OCI-LY7 (cell line): ENCODE results near the gene STXBP6.

Experiments used
- EZH2phosphoT487 ChIP-seq: fragments of 200-600 bp; sonication (generic); IDR thresholded peaks from 2 replicates; pipeline ENCODE4 v1.6.1; 2018; ENCODE audit warnings: low read depth, borderline replicate concordance, mild to moderate bottlenecking, mixed run types, antibody characterized with exemption, low read length, moderate library complexity, mixed read lengths
- TF ChIP-seq, protein P1 (sequence below): fragments of 200-600 bp; sonication (generic); conservative IDR thresholded peaks from 2 replicates; pipeline ENCODE4 v1.5.1; 2014; ENCODE audit warnings: mild to moderate bottlenecking, antibody characterized with exemption, low read length, moderate library complexity, mixed read lengths

DNA sequence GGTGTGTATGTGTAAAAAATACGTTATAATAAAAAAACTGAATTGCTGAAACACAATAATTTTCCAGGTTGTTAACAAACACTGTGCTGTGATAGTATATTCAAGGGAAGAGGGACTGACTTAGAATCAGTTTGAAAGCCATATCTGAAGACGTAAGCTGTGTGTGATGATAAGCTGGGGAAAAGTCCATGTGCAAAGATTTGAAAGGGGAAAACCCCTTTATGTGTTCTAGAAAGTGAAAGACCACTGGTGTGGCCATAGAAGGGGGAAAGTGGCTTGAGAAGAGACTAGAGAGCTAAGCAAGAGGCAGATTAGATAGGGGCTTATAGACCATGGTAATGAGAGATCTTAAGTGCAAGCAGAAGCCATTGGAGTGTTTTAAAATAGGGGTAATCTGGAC lies 220.1 kb downstream of the STXBP6 start:
- TF ChIP-seq, protein P1, sequence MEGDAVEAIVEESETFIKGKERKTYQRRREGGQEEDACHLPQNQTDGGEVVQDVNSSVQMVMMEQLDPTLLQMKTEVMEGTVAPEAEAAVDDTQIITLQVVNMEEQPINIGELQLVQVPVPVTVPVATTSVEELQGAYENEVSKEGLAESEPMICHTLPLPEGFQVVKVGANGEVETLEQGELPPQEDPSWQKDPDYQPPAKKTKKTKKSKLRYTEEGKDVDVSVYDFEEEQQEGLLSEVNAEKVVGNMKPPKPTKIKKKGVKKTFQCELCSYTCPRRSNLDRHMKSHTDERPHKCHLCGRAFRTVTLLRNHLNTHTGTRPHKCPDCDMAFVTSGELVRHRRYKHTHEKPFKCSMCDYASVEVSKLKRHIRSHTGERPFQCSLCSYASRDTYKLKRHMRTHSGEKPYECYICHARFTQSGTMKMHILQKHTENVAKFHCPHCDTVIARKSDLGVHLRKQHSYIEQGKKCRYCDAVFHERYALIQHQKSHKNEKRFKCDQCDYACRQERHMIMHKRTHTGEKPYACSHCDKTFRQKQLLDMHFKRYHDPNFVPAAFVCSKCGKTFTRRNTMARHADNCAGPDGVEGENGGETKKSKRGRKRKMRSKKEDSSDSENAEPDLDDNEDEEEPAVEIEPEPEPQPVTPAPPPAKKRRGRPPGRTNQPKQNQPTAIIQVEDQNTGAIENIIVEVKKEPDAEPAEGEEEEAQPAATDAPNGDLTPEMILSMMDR: no peak
- no peak for TF ChIP-seq EZH2phosphoT487
